GM23338 (cell line): Measurements from ENCODE around the gene PLEKHA8. TPM values are rescaled to one million over a fixed set of nuclear protein-coding genes. Genes with fewer than 3 reads are reported as not detected.

Source experiments
- ATAC-seq: fragments of 200-7000 bp; cut with Tn5 transposase; 3 replicates; pipeline ENCODE4 v1.9.1; 2020
- DNase-seq: peaks from one replicate; pipeline ENCODE4 v3.0.0-alpha.2; 2015; ENCODE audit warnings: low spot score
- H2AFZ ChIP-seq: fragments of 200-600 bp; sonication (generic); 2 replicates; pipeline ENCODE4 v1.8.0; 2016; ENCODE audit warnings: antibody characterized with exemption, mild to moderate bottlenecking, moderate library complexity
- H3F3A ChIP-seq: fragments of 200-600 bp; sonication (generic); replicated peaks from 2 replicates; pipeline ENCODE4 v1.8.0; 2017; ENCODE audit warnings: antibody characterized with exemption, mixed run types, low read depth
- H3K27ac ChIP-seq: fragments of 200-600 bp; sonication (generic); 2 replicates; pipeline ENCODE4 v1.6.1; 2016; ENCODE audit warnings: low read depth
- H3K27me3 ChIP-seq: fragments of 200-600 bp; sonication (generic); 2 replicates; pipeline ENCODE4 v1.8.0; 2016; ENCODE audit warnings: mild to moderate bottlenecking, mixed run types, moderate library complexity; ENCODE audit not compliant: insufficient read depth
- H3K36me3 ChIP-seq: fragments of 200-600 bp; sonication (generic); 2 replicates; pipeline ENCODE4 v1.8.0; 2016; ENCODE audit warnings: mild to moderate bottlenecking; ENCODE audit not compliant: insufficient read depth
- H3K4me1 ChIP-seq: fragments of 200-600 bp; sonication (generic); 2 replicates; pipeline ENCODE4 v1.8.0; 2016; ENCODE audit warnings: mild to moderate bottlenecking, moderate library complexity; ENCODE audit not compliant: insufficient read depth
- H3K4me2 ChIP-seq: fragments of 200-600 bp; sonication (generic); 2 replicates; pipeline ENCODE4 v1.7.1; 2017; ENCODE audit warnings: mixed run types
- H3K4me3 ChIP-seq: fragments of 200-600 bp; sonication (generic); 2 replicates; pipeline ENCODE4 v1.6.1; 2016; ENCODE audit warnings: mixed run types
- H3K79me2 ChIP-seq: fragments of 200-600 bp; sonication (generic); replicated peaks from 2 replicates; pipeline ENCODE4 v1.8.0; 2017; ENCODE audit warnings: mild to moderate bottlenecking; ENCODE audit not compliant: insufficient read depth
- H3K9me2 ChIP-seq: fragments of 200-600 bp; sonication (generic); 2 replicates; pipeline ENCODE4 v1.8.0; 2017; ENCODE audit not compliant: insufficient read depth
- H4K20me1 ChIP-seq: fragments of 200-600 bp; sonication (generic); replicated peaks from 2 replicates; pipeline ENCODE4 v1.8.0; 2017; ENCODE audit warnings: mild to moderate bottlenecking; ENCODE audit not compliant: insufficient read depth
- H3K27ac Mint-ChIP-seq: 2 replicates; pipeline ENCODE4 v1.8.0; 2020; ENCODE audit warnings: inconsistent platforms, mild to moderate bottlenecking, moderate library complexity, mixed read lengths
- H3K27me3 Mint-ChIP-seq: 3 replicates; pipeline ENCODE4 v1.8.0; 2022; ENCODE audit warnings: low read depth, mild to moderate bottlenecking, moderate library complexity, mixed read lengths, inconsistent platforms; ENCODE audit not compliant: insufficient read depth, poor library complexity
- H3K36me3 Mint-ChIP-seq: 3 replicates; pipeline ENCODE4 v1.8.0; 2021; ENCODE audit warnings: low read depth, mild to moderate bottlenecking, inconsistent platforms, moderate library complexity, mixed read lengths
- H3K4me1 Mint-ChIP-seq: 3 replicates; pipeline ENCODE4 v1.8.0; 2020; ENCODE audit warnings: mild to moderate bottlenecking, inconsistent platforms, mixed read lengths
- H3K4me3 Mint-ChIP-seq: 3 replicates; pipeline ENCODE4 v1.8.0; 2021; ENCODE audit warnings: moderate library complexity, mild to moderate bottlenecking, inconsistent platforms, mixed read lengths
- H3K9me3 Mint-ChIP-seq: 3 replicates; pipeline ENCODE4 v1.8.0; 2020; ENCODE audit warnings: moderate library complexity, mild to moderate bottlenecking, inconsistent platforms, mixed read lengths
- CREB1 ChIP-seq: fragments of 250-450 bp; sonication (Bioruptor Pico); IDR thresholded peaks from 2 replicates; pipeline ENCODE4 v1.5.0; 2020; ENCODE audit warnings: low read depth, mild to moderate bottlenecking, moderate library complexity
- EZH2phosphoT487 ChIP-seq: fragments of 200-600 bp; sonication (generic); IDR thresholded peaks from one replicate; pipeline ENCODE4 v1.8.1; 2018; ENCODE audit warnings: antibody characterized with exemption; ENCODE audit not compliant: unreplicated experiment
- ZNF331 ChIP-seq: fragments of 250-450 bp; sonication (Bioruptor Pico); IDR thresholded peaks from 2 replicates; pipeline ENCODE4 v1.5.0; 2020; ENCODE audit warnings: low read depth, mild to moderate bottlenecking, moderate library complexity
- polyA plus RNA-seq: library from polyadenylated mRNA; unstranded; fragments of >200 nt; fragmentation: Nextera tagmentation; extraction: Ambion mirVana; gene quantifications from 2 replicates; pipeline ENCODE4 v1.2.1, GENCODE V29; 2016
- total RNA-seq: library from RNA; depleted of rRNA; stranded (reverse); fragments of >200 nt; shearing (Covaris generic); gene quantifications from 2 replicates; pipeline ENCODE4 v1.2.3, GENCODE V29; 2014
- TF ChIP-seq, protein P1 (sequence below): IDR thresholded peaks from 2 replicates; pipeline ENCODE4 v1.6.1; 2016; ENCODE audit warnings: antibody characterized with exemption
- TF ChIP-seq, protein P2 (sequence below): fragments of 250-450 bp; sonication (Bioruptor Pico); IDR thresholded peaks from 2 replicates; pipeline ENCODE4 v1.5.0; 2020; ENCODE audit warnings: mild to moderate bottlenecking, moderate library complexity

The PLEKHA8 gene
- total and polyA plus RNA-seq, 2 experiments from 2014 or later, result 11.6 to 44.9 TPM

DNA sequence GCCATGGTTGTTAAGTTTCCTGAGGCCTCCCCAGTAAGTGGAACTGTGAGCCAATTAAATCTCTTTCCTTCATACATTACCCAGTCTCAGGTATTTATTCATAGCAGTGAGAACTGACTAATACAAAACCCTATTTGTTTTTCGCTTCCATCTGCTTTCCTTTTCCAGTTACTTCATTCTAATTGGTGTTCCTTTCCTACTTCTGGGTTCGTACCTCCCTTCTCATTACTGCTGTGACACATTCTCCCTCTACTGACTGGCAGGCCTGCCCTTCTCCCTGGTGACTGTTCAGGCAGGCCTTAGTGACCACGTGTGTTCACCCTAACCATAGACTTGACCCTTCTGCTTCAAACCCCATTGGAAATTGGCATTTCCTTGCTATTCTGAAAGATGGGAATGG is 144.2 kb downstream of the PLEKHA8 start:
- H3K36me3 Mint-ChIP-seq, result no peaks in the 10 kb centered on the region
- H4K20me1 ChIP-seq, result no peaks in the 10 kb centered on the region
- H3K4me3 Mint-ChIP-seq, result no peak overlapping the region
- peaks cover 27% of the 10 kb centered on the region for H3K27me3 Mint-ChIP-seq
- H3K27ac ChIP-seq, result no peak overlapping the region
- no peak for TF ChIP-seq ZNF331 (CRISPR knock-in tag)
- TF ChIP-seq, protein P1, sequence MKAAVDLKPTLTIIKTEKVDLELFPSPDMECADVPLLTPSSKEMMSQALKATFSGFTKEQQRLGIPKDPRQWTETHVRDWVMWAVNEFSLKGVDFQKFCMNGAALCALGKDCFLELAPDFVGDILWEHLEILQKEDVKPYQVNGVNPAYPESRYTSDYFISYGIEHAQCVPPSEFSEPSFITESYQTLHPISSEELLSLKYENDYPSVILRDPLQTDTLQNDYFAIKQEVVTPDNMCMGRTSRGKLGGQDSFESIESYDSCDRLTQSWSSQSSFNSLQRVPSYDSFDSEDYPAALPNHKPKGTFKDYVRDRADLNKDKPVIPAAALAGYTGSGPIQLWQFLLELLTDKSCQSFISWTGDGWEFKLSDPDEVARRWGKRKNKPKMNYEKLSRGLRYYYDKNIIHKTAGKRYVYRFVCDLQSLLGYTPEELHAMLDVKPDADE, result no peak
- no peak for TF ChIP-seq EZH2phosphoT487
- TF ChIP-seq CREB1, result no peak
- TF ChIP-seq, protein P2, sequence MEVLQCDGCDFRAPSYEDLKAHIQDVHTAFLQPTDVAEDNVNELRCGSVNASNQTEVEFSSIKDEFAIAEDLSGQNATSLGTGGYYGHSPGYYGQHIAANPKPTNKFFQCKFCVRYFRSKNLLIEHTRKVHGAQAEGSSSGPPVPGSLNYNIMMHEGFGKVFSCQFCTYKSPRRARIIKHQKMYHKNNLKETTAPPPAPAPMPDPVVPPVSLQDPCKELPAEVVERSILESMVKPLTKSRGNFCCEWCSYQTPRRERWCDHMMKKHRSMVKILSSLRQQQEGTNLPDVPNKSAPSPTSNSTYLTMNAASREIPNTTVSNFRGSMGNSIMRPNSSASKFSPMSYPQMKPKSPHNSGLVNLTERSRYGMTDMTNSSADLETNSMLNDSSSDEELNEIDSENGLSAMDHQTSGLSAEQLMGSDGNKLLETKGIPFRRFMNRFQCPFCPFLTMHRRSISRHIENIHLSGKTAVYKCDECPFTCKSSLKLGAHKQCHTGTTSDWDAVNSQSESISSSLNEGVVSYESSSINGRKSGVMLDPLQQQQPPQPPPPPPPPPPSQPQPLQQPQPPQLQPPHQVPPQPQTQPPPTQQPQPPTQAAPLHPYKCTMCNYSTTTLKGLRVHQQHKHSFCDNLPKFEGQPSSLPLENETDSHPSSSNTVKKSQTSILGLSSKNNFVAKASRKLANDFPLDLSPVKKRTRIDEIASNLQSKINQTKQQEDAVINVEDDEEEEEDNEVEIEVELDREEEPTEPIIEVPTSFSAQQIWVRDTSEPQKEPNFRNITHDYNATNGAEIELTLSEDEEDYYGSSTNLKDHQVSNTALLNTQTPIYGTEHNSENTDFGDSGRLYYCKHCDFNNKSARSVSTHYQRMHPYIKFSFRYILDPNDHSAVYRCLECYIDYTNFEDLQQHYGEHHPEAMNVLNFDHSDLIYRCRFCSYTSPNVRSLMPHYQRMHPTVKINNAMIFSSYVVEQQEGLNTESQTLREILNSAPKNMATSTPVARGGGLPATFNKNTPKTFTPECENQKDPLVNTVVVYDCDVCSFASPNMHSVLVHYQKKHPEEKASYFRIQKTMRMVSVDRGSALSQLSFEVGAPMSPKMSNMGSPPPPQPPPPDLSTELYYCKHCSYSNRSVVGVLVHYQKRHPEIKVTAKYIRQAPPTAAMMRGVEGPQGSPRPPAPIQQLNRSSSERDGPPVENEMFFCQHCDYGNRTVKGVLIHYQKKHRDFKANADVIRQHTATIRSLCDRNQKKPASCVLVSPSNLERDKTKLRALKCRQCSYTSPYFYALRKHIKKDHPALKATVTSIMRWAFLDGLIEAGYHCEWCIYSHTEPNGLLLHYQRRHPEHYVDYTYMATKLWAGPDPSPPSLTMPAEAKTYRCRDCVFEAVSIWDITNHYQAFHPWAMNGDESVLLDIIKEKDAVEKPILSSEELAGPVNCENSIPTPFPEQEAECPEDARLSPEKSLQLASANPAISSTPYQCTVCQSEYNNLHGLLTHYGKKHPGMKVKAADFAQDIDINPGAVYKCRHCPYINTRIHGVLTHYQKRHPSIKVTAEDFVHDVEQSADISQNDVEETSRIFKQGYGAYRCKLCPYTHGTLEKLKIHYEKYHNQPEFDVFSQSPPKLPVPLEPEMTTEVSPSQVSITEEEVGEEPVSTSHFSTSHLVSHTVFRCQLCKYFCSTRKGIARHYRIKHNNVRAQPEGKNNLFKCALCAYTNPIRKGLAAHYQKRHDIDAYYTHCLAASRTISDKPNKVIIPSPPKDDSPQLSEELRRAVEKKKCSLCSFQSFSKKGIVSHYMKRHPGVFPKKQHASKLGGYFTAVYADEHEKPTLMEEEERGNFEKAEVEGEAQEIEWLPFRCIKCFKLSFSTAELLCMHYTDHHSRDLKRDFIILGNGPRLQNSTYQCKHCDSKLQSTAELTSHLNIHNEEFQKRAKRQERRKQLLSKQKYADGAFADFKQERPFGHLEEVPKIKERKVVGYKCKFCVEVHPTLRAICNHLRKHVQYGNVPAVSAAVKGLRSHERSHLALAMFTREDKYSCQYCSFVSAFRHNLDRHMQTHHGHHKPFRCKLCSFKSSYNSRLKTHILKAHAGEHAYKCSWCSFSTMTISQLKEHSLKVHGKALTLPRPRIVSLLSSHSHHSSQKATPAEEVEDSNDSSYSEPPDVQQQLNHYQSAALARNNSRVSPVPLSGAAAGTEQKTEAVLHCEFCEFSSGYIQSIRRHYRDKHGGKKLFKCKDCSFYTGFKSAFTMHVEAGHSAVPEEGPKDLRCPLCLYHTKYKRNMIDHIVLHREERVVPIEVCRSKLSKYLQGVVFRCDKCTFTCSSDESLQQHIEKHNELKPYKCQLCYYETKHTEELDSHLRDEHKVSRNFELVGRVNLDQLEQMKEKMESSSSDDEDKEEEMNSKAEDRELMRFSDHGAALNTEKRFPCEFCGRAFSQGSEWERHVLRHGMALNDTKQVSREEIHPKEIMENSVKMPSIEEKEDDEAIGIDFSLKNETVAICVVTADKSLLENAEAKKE (CRISPR knock-in tag), result no peak
- H3K4me2 ChIP-seq, result no peak overlapping the region
- H3K4me1 ChIP-seq, result peaks cover 11% of the 10 kb centered on the region
- no peak overlapping the region for H3K4me3 ChIP-seq
- 0 out of 2 replicates have a peak, but pooled peaks cover 4% of the 10 kb centered on the region for H3K9me2 ChIP-seq
- ATAC-seq (no peak), DNase-seq (no peak)
- H3K27me3 ChIP-seq, result 0 out of 2 replicates have a peak, but pooled peaks cover 9% of the 10 kb centered on the region
- no peak overlapping the region for H2AFZ ChIP-seq
- H3K36me3 ChIP-seq, result no peaks in the 10 kb centered on the region; the same call in 1 of the 2 replicates
- H3K27ac Mint-ChIP-seq, result no peak overlapping the region
- no peaks in the 10 kb centered on the region for H3F3A ChIP-seq
- H3K4me1 Mint-ChIP-seq, result peaks cover 37% of the 10 kb centered on the region
- H3K9me3 Mint-ChIP-seq, result no peaks in the 10 kb centered on the region
- H3K79me2 ChIP-seq, result no peaks in the 10 kb centered on the region
